HCT116 (cell line): ENCODE measurements around the gene FRMD4A. TPM values are rescaled to one million over a fixed set of nuclear protein-coding genes. Genes with fewer than 3 reads are reported as not detected.

ENCODE experiments used
- ATAC-seq: fragments of 200-7000 bp; cut with Tn5 transposase; 2 replicates; pipeline ENCODE4 v1.9.1; 2020; ENCODE audit warnings: mild to moderate bottlenecking, moderate library complexity
- BruUV-seq: library from RNA; stranded (reverse); fragments of 400-500 nt; replicated peaks from 2 replicates; lab custom pipeline; 2021; lab: Mats Ljungman, UMichigan
- CTCF ChIA-PET: fragments of 300-600 bp; sonication (Branson Sonifier 250); formaldehyde crosslinking; loops from one replicate; lab custom pipeline; 2021; ENCODE audit warnings: antibody characterized with exemption; lab: Charles Lee
- POLR2A ChIA-PET: fragments of 300-600, 350-600 bp; sonication (Branson Sonifier 250); formaldehyde crosslinking; loops from one replicate; lab custom pipeline; 2021; ENCODE audit warnings: antibody characterized with exemption; lab: Charles Lee
- RAD21 ChIA-PET, 2 experiments: fragments of 300-600 bp; sonication (Branson Sonifier 250); formaldehyde crosslinking; loops; one replicate each; lab custom pipeline; 2023; ENCODE audit warnings: low total read pairs in 2 of 2; ENCODE audit not compliant: uncharacterized antibody in 2 of 2, unreplicated experiment in 2 of 2, low non-redundant PET in 1 of 2; lab: Charles Lee
- DNase-seq: peaks from one replicate; pipeline ENCODE4 v3.0.0-alpha.2; 2010; ENCODE audit warnings: low read depth, low spot score
- H2AFZ ChIP-seq: fragments of 200-600 bp; shearing (Covaris generic), sonication (generic); 2 replicates; pipeline ENCODE4 v1.6.1; 2017; ENCODE audit warnings: low read depth, mixed run types, mixed read lengths, antibody characterized with exemption, low read length; ENCODE audit not compliant: poor library complexity, severe bottlenecking
- H3K27ac ChIP-seq: 2 replicates; pipeline ENCODE4 v1.5.1; 2012; ENCODE audit warnings: low read depth, low read length
- H3K27me3 ChIP-seq: fragments of 200-600 bp; sonication (generic); 2 replicates; pipeline ENCODE4 v1.6.1; 2016; ENCODE audit warnings: mixed run types, low read length, mixed read lengths; ENCODE audit not compliant: insufficient read depth
- H3K36me3 ChIP-seq, 2 experiments: fragments of 200-500 bp in 1 of 2; fragments of 200-600 bp in 1 of 2; sonication (Bioruptor generic) in 1 of 2; sonication (generic) in 1 of 2; 2 replicates each; pipeline versions ENCODE4 v1.5.1 to v1.6.1; 2014 to 2016; ENCODE audit warnings: low read length in 2 of 2, inconsistent platforms in 1 of 2, mixed read lengths in 1 of 2, mixed run types in 1 of 2; ENCODE audit not compliant: insufficient read depth in 2 of 2, control insufficient read depth in 1 of 2
- H3K4me1 ChIP-seq, 2 experiments: fragments of 200-600 bp in 1 of 2; sonication (generic) in 1 of 2; 2 replicates each; pipeline versions ENCODE4 v1.5.1 to v1.6.1; 2012 to 2017; ENCODE audit warnings: low read length in 2 of 2, inconsistent platforms in 1 of 2, mild to moderate bottlenecking in 1 of 2, mixed read lengths in 1 of 2, mixed run types in 1 of 2, moderate library complexity in 1 of 2; ENCODE audit not compliant: insufficient read depth in 2 of 2, control insufficient read depth in 1 of 2
- H3K4me2 ChIP-seq: fragments of 200-600 bp; sonication (generic); 2 replicates; pipeline ENCODE4 v1.6.1; 2017; ENCODE audit warnings: mixed run types, low read length, mixed read lengths
- H3K4me3 ChIP-seq, 2 experiments: fragments of 200-600 bp in 1 of 2; sonication (generic) in 1 of 2; replicated peaks in 1 of 2; 2 replicates each; pipeline ENCODE4 v1.5.1; 2011 to 2016; ENCODE audit warnings: low read length in 2 of 2, control low read depth in 1 of 2, low read depth in 1 of 2, mild to moderate bottlenecking in 1 of 2, mixed read lengths in 1 of 2, mixed run types in 1 of 2
- H3K79me2 ChIP-seq: fragments of 200-600 bp; sonication (generic); 2 replicates; pipeline ENCODE4 v1.6.1; 2017; ENCODE audit warnings: mild to moderate bottlenecking, mixed run types, low read length, moderate library complexity, mixed read lengths; ENCODE audit not compliant: insufficient read depth
- H3K9ac ChIP-seq: fragments of 200-600 bp; sonication (generic); 2 replicates; pipeline ENCODE4 v1.6.1; 2016; ENCODE audit warnings: low read length, mixed read lengths
- H3K9me2 ChIP-seq: fragments of 200-600 bp; sonication (generic), shearing (Covaris generic); 2 replicates; pipeline ENCODE4 v1.6.1; 2017; ENCODE audit warnings: mixed run types, mild to moderate bottlenecking, moderate library complexity; ENCODE audit not compliant: insufficient read depth
- H3K9me3 ChIP-seq, 2 experiments: fragments of 200-500 bp in 1 of 2; fragments of 200-600 bp in 1 of 2; sonication (Bioruptor generic) in 1 of 2; sonication (generic) in 1 of 2; 2 replicates each; pipeline ENCODE4 v1.6.1; 2014 to 2017; ENCODE audit warnings: low read length in 2 of 2, mixed read lengths in 2 of 2, inconsistent platforms in 1 of 2, low read depth in 1 of 2, mild to moderate bottlenecking in 1 of 2, mixed run types in 1 of 2, moderate library complexity in 1 of 2; ENCODE audit not compliant: control insufficient read depth in 1 of 2, insufficient read depth in 1 of 2
- H4K20me1 ChIP-seq: fragments of 200-600 bp; sonication (generic), shearing (Covaris generic); 2 replicates; pipeline ENCODE4 v1.6.1; 2017; ENCODE audit warnings: mixed run types, mild to moderate bottlenecking, moderate library complexity; ENCODE audit not compliant: insufficient read depth
- ATF3 ChIP-seq: IDR thresholded peaks from 2 replicates; pipeline ENCODE4 v1.6.1; 2012
- CEBPB ChIP-seq: IDR thresholded peaks from 2 replicates; pipeline ENCODE4 v1.6.1; 2012; ENCODE audit warnings: low read depth
- EGR1 ChIP-seq: IDR thresholded peaks from 2 replicates; pipeline ENCODE4 v1.6.1; 2012; ENCODE audit warnings: low read depth
- ELF1 ChIP-seq: IDR thresholded peaks from 2 replicates; pipeline ENCODE4 v1.6.1; 2012; ENCODE audit warnings: low read depth, borderline replicate concordance
- EZH2 ChIP-seq: fragments of 200-600 bp; sonication (generic); IDR thresholded peaks from 2 replicates; pipeline ENCODE4 v1.6.1; 2017; ENCODE audit warnings: antibody characterized with exemption, mixed run types
- MAX ChIP-seq: IDR thresholded peaks from 2 replicates; pipeline ENCODE4 v1.6.1; 2012
- POLR2A ChIP-seq: IDR thresholded peaks from 2 replicates; pipeline ENCODE4 v1.7.0; 2011; ENCODE audit warnings: borderline replicate concordance; ENCODE audit not compliant: insufficient read depth, insufficient read length; ENCODE audit errors: extremely low read depth
- RAD21 ChIP-seq: IDR thresholded peaks from 2 replicates; pipeline ENCODE4 v1.6.1; 2012; ENCODE audit warnings: low read depth, mild to moderate bottlenecking
- REST ChIP-seq: IDR thresholded peaks from 2 replicates; pipeline ENCODE4 v1.6.1; 2012; ENCODE audit warnings: low read depth
- SP1 ChIP-seq: IDR thresholded peaks from 2 replicates; pipeline ENCODE4 v1.6.1; 2012; ENCODE audit warnings: low read depth
- SRF ChIP-seq: IDR thresholded peaks from 2 replicates; pipeline ENCODE4 v1.6.1; 2012; ENCODE audit warnings: low read depth
- TCF7L2 ChIP-seq: IDR thresholded peaks from 2 replicates; pipeline ENCODE4 v1.7.0; 2011; ENCODE audit warnings: borderline replicate concordance, inconsistent platforms; ENCODE audit not compliant: insufficient read depth, insufficient read length; ENCODE audit errors: extremely low read depth
- YY1 ChIP-seq: IDR thresholded peaks from 2 replicates; pipeline ENCODE4 v1.6.1; 2011; ENCODE audit warnings: low read length, low read depth, moderate library complexity, mild to moderate bottlenecking; ENCODE audit not compliant: insufficient replicate concordance; ENCODE audit errors: extremely low read depth
- ZBTB33 ChIP-seq: IDR thresholded peaks from 2 replicates; pipeline ENCODE4 v1.6.1; 2011; ENCODE audit warnings: mild to moderate bottlenecking, low read length, moderate library complexity; ENCODE audit not compliant: insufficient replicate concordance; ENCODE audit errors: extremely low read depth
- ZFX ChIP-seq: fragments of 450-650 bp; IDR thresholded peaks from 2 replicates; pipeline ENCODE4 v1.6.1; 2017
- ZNF274 ChIP-seq: fragments of 200-500 bp; sonication (Bioruptor generic); IDR thresholded peaks from 2 replicates; pipeline ENCODE4 v1.6.1; 2014; ENCODE audit warnings: mild to moderate bottlenecking, low read depth, low read length, inconsistent platforms
- intact Hi-C: fragments of 100-400 bp; cut with micrococcal nuclease; formaldehyde crosslinking; loops from 2 replicates; pipeline ENCODE4 v1.10.0; 2022
- total RNA-seq: library from RNA; stranded (reverse); gene quantifications from one replicate; pipeline ENCODE4 v1.2.1, GENCODE V29; 2021; ENCODE audit not compliant: unreplicated experiment

FRMD4A gene
- total RNA-seq, 1 experiment from 2014 or later: 0.20 TPM

GRCh38 chr10:14334771-14335170 is 4.0 kb upstream of the FRMD4A start:
- Histone ChIP-seq H3K4me3 (no peak overlapping the region), H3K9me3 (no peaks in the 10 kb centered on the region), H3K27me3 (peaks cover 84% of the 10 kb centered on the region), H3K4me1 (no peaks in the 10 kb centered on the region), H2AFZ (no peak overlapping the region), H3K9me2 (no peaks in the 10 kb centered on the region), H3K27ac (no peak overlapping the region), H3K4me2 (no peak overlapping the region), H3K79me2 (no peaks in the 10 kb centered on the region), H4K20me1 (no peaks in the 10 kb centered on the region), H3K36me3 (no peaks in the 10 kb centered on the region), H3K9ac (no peak overlapping the region)
- ATAC-seq: no peak
- ChIA-PET CTCF (interaction anchor here (1.2 kb wide), 1 partner anchor 9 kb away, joined by 4 read pairs; no protein-coding TSS in a partner anchor), RAD21 (no interaction called here), POLR2A (no interaction called here)
- no peak for TF ChIP-seq ELF1
- no peak for TF ChIP-seq ZFX
- no peak for TF ChIP-seq YY1
- no peak for TF ChIP-seq REST
- no peak for TF ChIP-seq ATF3
- TF ChIP-seq POLR2A: no peak
- no peak for TF ChIP-seq SRF
- TF ChIP-seq EGR1: no peak
- no peak for TF ChIP-seq CEBPB
- TF ChIP-seq RAD21: no peak
- no peak for TF ChIP-seq MAX
- no peak for TF ChIP-seq ZNF274
- TF ChIP-seq SP1: no peak
- no peak for TF ChIP-seq ZBTB33
- TF ChIP-seq TCF7L2: no peak
- TF ChIP-seq EZH2: no peak
- DNase-seq: no peak
- BruUV-seq: no TSS peak
- intact Hi-C loops: no loop called here
